Pancreas (tissue), 10 donors: ENCODE results near the gene PAPPA2. TPM values are rescaled to one million over a fixed set of nuclear protein-coding genes. Genes with fewer than 3 reads are reported as not detected.

Experiments
- ATAC-seq, 4 donors: fragments of 200-7000 bp; cut with Tn5 transposase; one replicate each; pipeline versions ENCODE4 v1.8.0 to v1.9.1; 2020; ENCODE audit warnings: mild to moderate bottlenecking in 4 of 4, moderate library complexity in 4 of 4
- DNase-seq, 6 donors: peaks; one replicate each; pipeline ENCODE4 v3.0.0-alpha.2; 2020
- FAIRE-seq: peaks from 2 replicates; lab custom pipeline; 2012; peaks lifted over from hg19 to GRCh38; lab: Jason Lieb, UNC
- H3K27ac ChIP-seq, 4 donors: fragments of 200-600 bp; sonication (generic); 1 replicate in 3 of 4; 2 replicates in 1 of 4; pipeline versions ENCODE4 v1.5.0 to v1.8.0; 2020
- H3K27me3 ChIP-seq, 4 donors: fragments of 200-600 bp; one replicate each; pipeline ENCODE4 v1.8.0; 2021
- H3K36me3 ChIP-seq, 3 donors: fragments of 200-600 bp; sonication (generic) in 1 of 3; one replicate each; pipeline versions ENCODE4 v1.5.0 to v1.8.0; 2020 to 2021
- H3K4me1 ChIP-seq, 3 donors: fragments of 200-600 bp; one replicate each; pipeline ENCODE4 v1.8.0; 2021
- H3K4me3 ChIP-seq, 4 donors: fragments of 200-600 bp; sonication (generic) in 2 of 4; one replicate each; pipeline versions ENCODE4 v1.5.0 to v1.8.0; 2020 to 2021
- H3K9me3 ChIP-seq, 4 donors: fragments of 200-600 bp; one replicate each; pipeline ENCODE4 v1.8.0; 2021
- CTCF ChIP-seq, 4 donors: fragments of 200-600 bp; sonication (generic) in 3 of 4; IDR thresholded peaks; one replicate each; pipeline versions ENCODE4 v1.5.0 to v1.8.0; 2021; ENCODE audit warnings: antibody characterized with exemption in 4 of 4
- WGBS, 2 donors: extraction: QIAGEN DNeasy Blood & Tissue Kit; methylation state at CpG; one replicate each; pipeline ENCODE4 v1.1.7; 2013; 5-methylcytosine and 5-hydroxymethylcytosine counted together
- intact Hi-C, 3 donors: fragments of 100-400 bp; cut with DNase I; formaldehyde crosslinking; loops; one replicate each; pipeline versions ENCODE4 v1.11.1 to v1.14.2; 2022
- polyA plus RNA-seq, 2 donors: library from polyadenylated mRNA; stranded (reverse); fragments of 200-250 nt; gene quantifications; one replicate each; pipeline ENCODE4 v1.2.3, GENCODE V29; 2013
- total RNA-seq, 6 donors: library from RNA; stranded (reverse); fragmentation: NEBNext Ultra II Directional in 4 of 6; extraction: Animal tissue kit (Norgen Biotek cat#: 25700) in 4 of 6; gene quantifications; one replicate each; pipeline versions ENCODE4 v1.2.1 to v1.2.4, GENCODE V29; 2021 to 2023
- donor health status: healthy with polysubstance abuse.
- donor health status: DM: no; HTN: no; CAD: no; lungs with moderate emphysema.
- donor health status: DM: no; HTN: no; CAD: no.
- donor health status: control.
- donor health status: control.
- donor health status: Bipolar disorder and iron deficiency.
- donor health status: DM: yes; HTN: yes; CAD: no.
- donor health status: DM: no; HTN: no; CAD: no.
- donor health status: DM: no; HTN: no; CAD: no.
- donor health status: DM: yes; HTN: yes; CAD: no.

The PAPPA2 gene
- total and polyA plus RNA-seq, 8 donors = 0.51 to 6.9 (median 2.0) TPM

GRCh38 chr1:176869577-176869976 is 406.6 kb downstream of the PAPPA2 start:
- Histone ChIP-seq H3K27me3 (no peaks in the 10 kb centered on the region), H3K36me3 (no peaks in the 10 kb centered on the region), H3K27ac (no peak overlapping the region), H3K4me3 (no peak overlapping the region), H3K9me3 (no peaks in the 10 kb centered on the region), H3K4me1 (no peaks in the 10 kb centered on the region)
- DNase-seq (no peak), FAIRE-seq (no peak), ATAC-seq (no peak)
- TF ChIP-seq CTCF (IDR thresholded peaks at IDR 0.05) = no peak
- WGBS, 2 donors = 90 to 97% methylated on average over 4 of the region's 4 CpGs
- intact Hi-C loops = no loop called here

DNA sequence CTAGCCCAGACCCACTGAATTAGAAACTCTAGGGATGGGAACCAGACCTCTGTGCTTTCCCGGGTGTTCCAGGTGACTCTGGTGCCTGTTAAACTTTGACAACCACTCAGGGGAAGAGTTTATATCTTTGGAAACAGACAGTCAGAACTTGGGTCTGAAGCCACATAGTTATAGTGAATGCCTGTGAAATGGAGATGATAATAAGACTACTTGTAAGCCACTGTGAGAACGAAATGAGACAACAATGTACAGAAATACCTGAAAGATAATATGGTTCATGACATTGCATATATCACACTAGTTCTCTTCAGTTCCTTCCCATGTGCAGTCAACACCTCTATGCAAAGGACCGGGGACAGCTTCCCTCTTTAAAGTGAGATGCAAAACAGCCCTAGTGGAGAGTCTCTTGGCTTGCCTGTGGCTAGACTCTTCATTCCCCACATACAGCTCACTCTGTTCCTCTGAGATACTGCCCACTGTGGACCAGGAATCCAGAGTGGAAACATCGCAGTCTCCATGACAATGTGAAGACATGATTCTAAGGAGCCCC is 414.1 kb downstream of the PAPPA2 start:
- FAIRE-seq (no peak), DNase-seq (no peak), ATAC-seq (no peak)
- intact Hi-C loops = no loop called here
- no peak overlapping the region for H3K4me3 ChIP-seq
- H3K4me1 ChIP-seq = no peaks in the 10 kb centered on the region
- TF ChIP-seq CTCF (IDR thresholded peaks at IDR 0.05) = no peak
- no peaks in the 10 kb centered on the region for H3K36me3 ChIP-seq
- no peak overlapping the region for H3K27ac ChIP-seq
- WGBS, 2 donors = 71 to 80% methylated on average over 4 of the region's 4 CpGs
- no peaks in the 10 kb centered on the region for H3K27me3 ChIP-seq
- no peaks in the 10 kb centered on the region for H3K9me3 ChIP-seq

GRCh38 chr1:176877557-176877956 is 414.6 kb downstream of the PAPPA2 start:
- H3K36me3 ChIP-seq = no peaks in the 10 kb centered on the region
- no peak overlapping the region for H3K27ac ChIP-seq
- no peaks in the 10 kb centered on the region for H3K9me3 ChIP-seq
- H3K27me3 ChIP-seq = no peaks in the 10 kb centered on the region
- no peaks in the 10 kb centered on the region for H3K4me1 ChIP-seq
- DNase-seq (no peak), ATAC-seq (no peak), FAIRE-seq (no peak)
- intact Hi-C loops = no loop called here
- no peak overlapping the region for H3K4me3 ChIP-seq
- no peak for TF ChIP-seq CTCF (IDR thresholded peaks at IDR 0.05)
- WGBS, 2 donors = 12 to 22% methylated on average over 3 of the region's 3 CpGs

- 79 to 80% methylated on average over 12 of the region's 12 CpGs for WGBS, 2 donors
- no peak for FAIRE-seq
- TF ChIP-seq CTCF (IDR thresholded peaks at IDR 0.05) = no peak
- Histone ChIP-seq H3K9me3 (no peaks in the 10 kb centered on the region), H3K36me3 (no peaks in the 10 kb centered on the region), H3K4me3 (no peak overlapping the region), H3K4me1 (no peaks in the 10 kb centered on the region), H3K27ac (no peak overlapping the region), H3K27me3 (no peaks in the 10 kb centered on the region)
- ATAC-seq = no peak
- no peak for DNase-seq
- intact Hi-C loops = no loop called here
Measured at GRCh38 chr1:176878750-176879536, 416.0 kb downstream of the PAPPA2 start.
